Aorta (tissue), 5 donors: Measurements from ENCODE around the gene KLHL35. TPM values are rescaled to one million over a fixed set of nuclear protein-coding genes. Genes with fewer than 3 reads are reported as not detected.

Experiments used
- ATAC-seq: fragments of 200-7000 bp; cut with Tn5 transposase; one replicate; pipeline ENCODE4 v1.9.1; 2022; ENCODE audit warnings: moderate library complexity; ENCODE audit not compliant: low FRiP score
- DNase-seq, 2 donors: peaks; one replicate each; pipeline ENCODE4 v3.0.0-alpha.2; 2020
- H3K27ac ChIP-seq, 2 donors: one replicate each; pipeline ENCODE4 v1.5.1; 2013; ENCODE audit warnings: low read length in 2 of 2, mild to moderate bottlenecking in 2 of 2, moderate library complexity in 2 of 2, control low read depth in 1 of 2, inconsistent platforms in 1 of 2, low read depth in 1 of 2
- H3K27me3 ChIP-seq, 2 donors: one replicate each; pipeline ENCODE4 v1.6.1; 2013; ENCODE audit warnings: control low read depth in 1 of 2, low read length in 1 of 2, mild to moderate bottlenecking in 1 of 2, moderate library complexity in 1 of 2; ENCODE audit not compliant: insufficient read depth in 2 of 2, control insufficient read depth in 1 of 2
- H3K36me3 ChIP-seq, 2 donors: one replicate each; pipeline ENCODE4 v1.6.1; 2013; ENCODE audit warnings: control low read depth in 1 of 2, low read length in 1 of 2, mild to moderate bottlenecking in 1 of 2; ENCODE audit not compliant: insufficient read depth in 2 of 2, control insufficient read depth in 1 of 2
- H3K4me1 ChIP-seq, 2 donors: one replicate each; pipeline ENCODE4 v1.6.1; 2013; ENCODE audit warnings: low read length in 2 of 2, control low read depth in 1 of 2, mild to moderate bottlenecking in 1 of 2, moderate library complexity in 1 of 2; ENCODE audit not compliant: insufficient read depth in 2 of 2, control insufficient read depth in 1 of 2
- H3K4me3 ChIP-seq, 2 donors: one replicate each; pipeline ENCODE4 v1.5.1; 2013; ENCODE audit warnings: low read length in 2 of 2, control low read depth in 1 of 2, mild to moderate bottlenecking in 1 of 2
- H3K9me3 ChIP-seq: one replicate; pipeline ENCODE4 v1.6.1; 2013; ENCODE audit warnings: mild to moderate bottlenecking, low read length; ENCODE audit not compliant: control insufficient read depth
- WGBS, 2 donors: extraction: QIAGEN DNeasy Blood & Tissue Kit; methylation state at CpG; one replicate each; pipeline ENCODE4 v1.1.7; 2013; 5-methylcytosine and 5-hydroxymethylcytosine counted together
- intact Hi-C, 2 donors: fragments of 100-400 bp; cut with DNase I; formaldehyde crosslinking; loops; one replicate each; pipeline versions ENCODE4 v1.14.2 to v1.15.0; 2022
- polyA plus RNA-seq, 2 donors: library from polyadenylated mRNA; stranded (reverse); fragments of 200-250 nt; gene quantifications; one replicate each; pipeline ENCODE4 v1.2.3, GENCODE V29; 2013
- total RNA-seq, 2 donors: library from RNA; stranded (reverse); fragmentation: NEBNext Ultra II Directional; extraction: Animal tissue kit (Norgen Biotek cat#: 25700); gene quantifications; one replicate each; pipeline ENCODE4 v1.2.1, GENCODE V29; 2021
- donor health status: healthy with polysubstance abuse.
- donor health status: Bipolar disorder and iron deficiency.
- donor health status: DM: no; HTN: no; CAD: no.
- donor health status: DM: no; HTN: no; CAD: no.
- donor health status: DM: yes; HTN: yes; CAD: no.

Gene KLHL35
- total and polyA plus RNA-seq, 4 donors = 0.75 to 3.1 (median 1.8) TPM

GRCh38 chr11:75437966-75438659 is 5.1 kb upstream of the KLHL35 start:
- DNase-seq (no peak), ATAC-seq (no peak)
- no peaks in the 10 kb centered on the region for H3K36me3 ChIP-seq
- H3K27me3 ChIP-seq = no peaks in the 10 kb centered on the region
- H3K27ac ChIP-seq = no peak overlapping the region
- 90 to 92% methylated on average over 13 of the region's 13 CpGs for WGBS, 2 donors
- H3K4me1 ChIP-seq = no peaks in the 10 kb centered on the region
- no peak overlapping the region for H3K4me3 ChIP-seq
- intact Hi-C loops = no loop called here
- no peaks in the 10 kb centered on the region for H3K9me3 ChIP-seq

GRCh38 chr11:75436806-75437205 is 3.8 kb upstream of the KLHL35 start:
- H3K27ac ChIP-seq = no peak overlapping the region

GRCh38 chr11:75435571-75435925 is 2.5 kb upstream of the KLHL35 start:
- DNase-seq (no peak), ATAC-seq (no peak)
- no peak overlapping the region for H3K4me3 ChIP-seq
- no peaks in the 10 kb centered on the region for H3K4me1 ChIP-seq
- intact Hi-C loops = no loop called here
- 90 to 93% methylated on average over 9 of the region's 9 CpGs for whole genome bisulfite sequencing, 2 donors
- no peaks in the 10 kb centered on the region for H3K36me3 ChIP-seq
- H3K27me3 ChIP-seq = no peaks in the 10 kb centered on the region
- H3K27ac ChIP-seq = no peak overlapping the region
- no peaks in the 10 kb centered on the region for H3K9me3 ChIP-seq

More at GRCh38 chr11:75436806-75437205, 3.8 kb upstream of the KLHL35 start:
- Histone ChIP-seq H3K27me3 (no peaks in the 10 kb centered on the region), H3K36me3 (no peaks in the 10 kb centered on the region), H3K4me1 (no peaks in the 10 kb centered on the region), H3K9me3 (no peaks in the 10 kb centered on the region), H3K4me3 (no peak overlapping the region)
- WGBS, 2 donors = 91 to 97% methylated on average over 9 of the region's 9 CpGs
- no peak for ATAC-seq
- no peak for DNase-seq
- intact Hi-C loops = no loop called here

- ATAC-seq (no peak), DNase-seq (no peak)
- intact Hi-C loops = no loop called here
- Histone ChIP-seq H3K27me3 (no peaks in the 10 kb centered on the region), H3K9me3 (no peaks in the 10 kb centered on the region), H3K36me3 (no peaks in the 10 kb centered on the region), H3K4me3 (no peak overlapping the region), H3K27ac (no peak overlapping the region), H3K4me1 (no peaks in the 10 kb centered on the region)
- WGBS, 2 donors = 93 to 94% methylated on average over 12 of the region's 12 CpGs
Observed at GRCh38 chr11:75434886-75435570, 2.0 kb upstream of the KLHL35 start.

- Histone ChIP-seq H3K9me3 (no peaks in the 10 kb centered on the region), H3K27me3 (no peaks in the 10 kb centered on the region), H3K27ac (no peak overlapping the region), H3K4me3 (no peak overlapping the region), H3K36me3 (no peaks in the 10 kb centered on the region), H3K4me1 (no peaks in the 10 kb centered on the region)
- DNase-seq (peak in 1 of 2 donors; percentile 53), ATAC-seq (no peak)
- intact Hi-C loops = no loop called here
- 90% methylated on average over 4 of the region's 4 CpGs for WGBS, 2 donors
Observed at GRCh38 chr11:75434051-75434450, 1.0 kb upstream of the KLHL35 start.

- 86 to 92% methylated on average over 6 of the region's 6 CpGs for WGBS, 2 donors
- intact Hi-C loops = no loop called here
- Histone ChIP-seq H3K36me3 (no peaks in the 10 kb centered on the region), H3K9me3 (no peaks in the 10 kb centered on the region), H3K4me3 (no peak overlapping the region), H3K4me1 (no peaks in the 10 kb centered on the region), H3K27ac (no peak overlapping the region), H3K27me3 (no peaks in the 10 kb centered on the region)
- peak in 1 of 2 donors; percentile 57 for DNase-seq
- ATAC-seq = no peak
Observed at GRCh38 chr11:75433443-75433842, 440 bp upstream of the KLHL35 start.

- DNase-seq = peak in 1 of 2 donors; percentile 67
- ATAC-seq = no peak
- Histone ChIP-seq H3K27ac (no peak overlapping the region), H3K4me3 (no peak overlapping the region), H3K4me1 (no peaks in the 10 kb centered on the region), H3K36me3 (no peaks in the 10 kb centered on the region), H3K9me3 (no peaks in the 10 kb centered on the region), H3K27me3 (no peaks in the 10 kb centered on the region)
- 61 to 65% methylated on average over 16 of the region's 16 CpGs for WGBS, 2 donors
- intact Hi-C loops = no loop called here
Observed at GRCh38 chr11:75431533-75432525, 1.2 kb downstream of the KLHL35 start.

GRCh38 chr11:75430714-75431532 is 2.1 kb downstream of the KLHL35 start:
- WGBS, 2 donors = 30 to 35% methylated on average over 32 of the region's 32 CpGs
- no peaks in the 10 kb centered on the region for H3K9me3 ChIP-seq
- DNase-seq = peak; percentile 43 to 61
- no peak overlapping the region for H3K4me3 ChIP-seq
- ATAC-seq = no peak
- no peaks in the 10 kb centered on the region for H3K4me1 ChIP-seq
- no peaks in the 10 kb centered on the region for H3K27me3 ChIP-seq
- H3K27ac ChIP-seq = no peak overlapping the region
- no peaks in the 10 kb centered on the region for H3K36me3 ChIP-seq
- intact Hi-C loops = no loop called here
